HCT116 (cell line): ENCODE data around the gene LAMTOR1.

Experiments used
- CTCF ChIP-seq, 3 experiments: fragments of 200-600 bp in 1 of 3; sonication (generic) in 1 of 3; IDR thresholded peaks in 2 of 3; conservative IDR thresholded peaks in 1 of 3; 2 replicates each; pipeline ENCODE4 v1.5.1; 2012 to 2017; ENCODE audit warnings: low read depth in 2 of 3, low read length in 2 of 3, antibody characterized with exemption in 1 of 3, borderline replicate concordance in 1 of 3, control low read depth in 1 of 3, mild to moderate bottlenecking in 1 of 3, mixed read lengths in 1 of 3, mixed run types in 1 of 3, moderate library complexity in 1 of 3; ENCODE audit not compliant: insufficient read depth in 1 of 3
- SIN3A ChIP-seq: IDR thresholded peaks from 2 replicates; pipeline ENCODE4 v1.6.1; 2012; ENCODE audit warnings: low read depth

- TF ChIP-seq CTCF (IDR thresholded peaks at IDR 0.05 in 2 of 3, conservative IDR thresholded peaks at IDR 0.05 in 1 of 3; ENCODE audit: borderline replicate concordance in 1 of 3, insufficient read depth in 1 of 3, low read depth in 2 of 3, low read length in 2 of 3) = no peak
- peak; percentile 87 for TF ChIP-seq SIN3A
Observed at GRCh38 chr11:72072348-72072747, 30.7 kb downstream of the LAMTOR1 start.
